ENCODE results near the gene DLGAP4. TPM values are rescaled to one million over a fixed set of nuclear protein-coding genes. Genes with fewer than 3 reads are reported as not detected.

The DLGAP4 gene
- total RNA-seq, 4 donors from 2014 or later: 18.8 to 46.7 (median 45.0) TPM

DNA sequence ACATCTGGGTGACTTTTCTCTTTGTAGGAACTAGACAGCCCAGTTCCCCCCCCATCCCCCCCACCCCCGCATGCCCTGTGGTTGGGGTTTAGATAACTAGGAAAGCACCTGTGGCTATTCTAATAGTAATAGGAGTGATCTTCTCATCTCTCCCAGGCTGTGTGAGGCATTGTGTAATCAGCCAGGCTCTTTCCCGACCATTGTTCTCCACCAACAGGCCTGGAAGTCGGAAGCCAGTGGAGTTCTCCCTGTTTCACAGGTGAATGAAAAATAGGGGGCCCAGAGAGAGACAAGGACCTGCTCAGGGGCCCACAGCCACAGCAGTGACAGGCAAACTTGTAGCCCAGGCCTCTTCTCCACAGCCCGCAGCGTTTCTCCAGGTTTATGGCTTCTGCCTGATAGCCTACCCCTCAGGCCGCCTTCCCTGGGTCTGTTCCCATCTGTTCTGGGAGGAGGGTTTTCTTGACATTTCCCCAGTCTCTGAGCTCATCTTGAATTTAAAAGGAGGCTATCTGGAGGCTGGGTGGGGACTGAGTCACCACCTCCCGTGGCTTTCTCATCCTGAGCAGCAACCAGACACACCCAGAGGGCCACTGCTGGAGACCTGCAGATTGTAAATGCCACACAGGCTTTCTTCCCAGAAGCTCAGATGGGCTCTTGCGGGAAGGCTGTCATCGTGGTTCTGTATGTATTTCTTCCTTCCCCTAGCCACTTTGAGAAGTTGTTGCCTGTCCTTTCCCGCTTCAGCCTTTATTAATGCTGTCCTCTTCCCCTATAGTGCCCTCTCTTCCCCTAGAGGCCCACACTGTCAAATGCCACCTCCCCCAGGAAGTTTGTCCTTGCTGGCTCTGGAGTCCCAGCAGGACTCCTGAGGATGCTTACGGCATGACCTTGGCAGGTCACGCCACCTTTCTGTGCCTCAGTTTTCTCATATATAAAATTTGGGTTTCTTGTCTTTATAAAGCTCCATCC is 159.3 kb downstream of the DLGAP4 start:
- peak; percentile 23 to 34 for TF ChIP-seq POLR2A (IDR thresholded peaks at IDR 0.05)
- TF ChIP-seq, protein P1, sequence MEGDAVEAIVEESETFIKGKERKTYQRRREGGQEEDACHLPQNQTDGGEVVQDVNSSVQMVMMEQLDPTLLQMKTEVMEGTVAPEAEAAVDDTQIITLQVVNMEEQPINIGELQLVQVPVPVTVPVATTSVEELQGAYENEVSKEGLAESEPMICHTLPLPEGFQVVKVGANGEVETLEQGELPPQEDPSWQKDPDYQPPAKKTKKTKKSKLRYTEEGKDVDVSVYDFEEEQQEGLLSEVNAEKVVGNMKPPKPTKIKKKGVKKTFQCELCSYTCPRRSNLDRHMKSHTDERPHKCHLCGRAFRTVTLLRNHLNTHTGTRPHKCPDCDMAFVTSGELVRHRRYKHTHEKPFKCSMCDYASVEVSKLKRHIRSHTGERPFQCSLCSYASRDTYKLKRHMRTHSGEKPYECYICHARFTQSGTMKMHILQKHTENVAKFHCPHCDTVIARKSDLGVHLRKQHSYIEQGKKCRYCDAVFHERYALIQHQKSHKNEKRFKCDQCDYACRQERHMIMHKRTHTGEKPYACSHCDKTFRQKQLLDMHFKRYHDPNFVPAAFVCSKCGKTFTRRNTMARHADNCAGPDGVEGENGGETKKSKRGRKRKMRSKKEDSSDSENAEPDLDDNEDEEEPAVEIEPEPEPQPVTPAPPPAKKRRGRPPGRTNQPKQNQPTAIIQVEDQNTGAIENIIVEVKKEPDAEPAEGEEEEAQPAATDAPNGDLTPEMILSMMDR (IDR thresholded peaks at IDR 0.05 in 4 of 5, conservative IDR thresholded peaks at IDR 0.05 in 1 of 5): no peak
- peak overlapping the region; percentile 99 to 100 (median 100) for H3K27ac ChIP-seq
- DNase-seq (peak; percentile 40 to 74), ATAC-seq (peak in 1 of 2 donors; percentile 10)
- H3K27me3 ChIP-seq: no peaks in the 10 kb centered on the region
- H3K4me3 ChIP-seq: peak overlapping the region in 2 of 4 donors; percentile 80 to 83
- intact Hi-C loops (cut with DNase I; ENCODE audit: low total_unique reads): loop anchor here (10.0 kb wide), 2 partner anchors 279 to 1059 kb away; partner anchors contain the start of genes BLCAP, NDRG3 and NNAT
- peaks cover 77 to 79% of the 10 kb centered on the region in 2 donors for H3K4me1 ChIP-seq
- in situ Hi-C loops (cut with MboI; ENCODE audit: low sequenced_read_pairs in 4 of 4): loop anchor here in 1 of 4 donors (10.0 kb wide), 1 partner anchor 139 kb away; the partner anchor contains the start of gene RAB5IF
- no peaks in the 10 kb centered on the region for H3K36me3 ChIP-seq
- H3K9me3 ChIP-seq: no peaks in the 10 kb centered on the region

DNA sequence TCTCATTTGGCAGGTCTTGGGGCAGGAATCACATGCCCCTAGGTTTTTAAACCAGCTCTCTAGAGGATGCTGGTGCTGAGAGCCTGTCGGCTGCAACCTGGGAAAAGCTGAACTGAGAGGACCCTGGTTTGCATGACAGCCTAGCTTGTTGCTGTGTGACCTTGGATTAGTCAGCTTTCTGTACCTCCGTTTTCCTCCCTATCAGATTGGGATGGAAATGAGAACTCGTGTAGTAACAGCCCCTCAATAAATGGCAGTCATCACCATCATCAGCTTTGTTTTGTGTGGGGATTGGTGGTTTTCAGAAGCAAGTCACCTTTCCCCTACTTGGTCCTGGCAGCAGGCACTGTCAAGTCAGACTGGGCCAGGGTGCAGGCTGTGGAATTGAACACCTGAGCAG is 159.9 kb downstream of the DLGAP4 start:
- DNase-seq: no peak
- Histone ChIP-seq H3K4me1 (peaks cover 79 to 82% of the 10 kb centered on the region in 2 donors), H3K9me3 (no peaks in the 10 kb centered on the region), H3K4me3 (no peak overlapping the region), H3K27me3 (no peaks in the 10 kb centered on the region), H3K27ac (peak overlapping the region; percentile 99 to 100 (median 100)), H3K36me3 (no peaks in the 10 kb centered on the region)
- TF ChIP-seq, protein P1 (IDR thresholded peaks at IDR 0.05 in 4 of 5, conservative IDR thresholded peaks at IDR 0.05 in 1 of 5): no peak
- in situ Hi-C loops (cut with MboI; ENCODE audit: low sequenced_read_pairs in 4 of 4) (loop anchor here in 1 of 4 donors (10.0 kb wide), 1 partner anchor 139 kb away; the partner anchor contains the start of gene RAB5IF), intact Hi-C loops (cut with DNase I; ENCODE audit: low total_unique reads) (loop anchor here (10.0 kb wide), 2 partner anchors 279 to 1059 kb away; partner anchors contain the start of genes BLCAP, NDRG3 and NNAT)
- no peak for ATAC-seq

DNA sequence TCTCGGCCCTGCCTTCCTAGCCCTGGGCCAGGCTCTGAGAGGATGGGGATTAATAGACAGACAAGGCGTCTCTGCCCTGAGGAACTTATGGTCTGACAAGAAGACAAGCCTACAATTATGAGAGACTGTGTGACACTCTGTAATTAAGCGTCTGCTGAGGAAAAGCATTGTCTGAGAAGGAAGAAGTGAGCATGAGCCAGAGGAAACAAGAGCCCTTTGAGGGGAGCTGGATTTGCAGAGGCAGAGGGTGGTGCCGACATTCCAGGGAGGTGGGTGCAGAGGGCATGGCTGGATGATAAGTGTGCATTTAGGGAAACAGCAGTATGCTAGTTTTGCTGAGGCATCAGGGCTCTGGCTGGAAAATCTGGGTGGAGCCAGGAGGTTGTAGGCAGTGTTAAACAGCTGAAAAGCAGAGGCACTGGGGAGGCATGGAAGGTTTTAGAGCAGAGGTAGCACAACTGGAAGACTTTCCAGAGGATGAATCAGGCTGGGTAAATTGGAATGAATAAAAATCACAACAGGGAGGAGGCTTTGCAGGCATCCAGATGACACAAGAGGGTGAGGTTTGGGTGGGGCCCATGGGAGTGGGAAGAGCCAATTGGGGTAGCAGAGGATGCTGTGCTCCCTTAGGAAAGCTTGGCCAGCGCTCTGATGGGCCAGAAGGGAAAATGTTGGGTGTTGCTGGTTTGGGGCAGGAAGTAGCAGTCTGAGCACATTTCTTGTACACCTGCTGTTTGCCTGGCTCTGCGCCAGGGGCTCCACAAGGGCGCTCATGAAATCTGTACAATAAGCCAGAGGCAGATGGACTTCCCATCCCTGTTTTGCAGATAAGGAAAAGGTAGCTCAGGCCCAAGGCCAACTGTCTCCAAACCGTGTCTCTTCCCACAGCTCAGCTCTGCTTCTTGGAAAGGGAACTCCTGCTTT is 161.2 kb downstream of the DLGAP4 start:
- Histone ChIP-seq H3K27ac (peak overlapping the region; percentile 99 to 100 (median 100)), H3K4me3 (no peak overlapping the region), H3K36me3 (no peaks in the 10 kb centered on the region), H3K4me1 (peaks cover 92 to 95% of the 10 kb centered on the region in 2 donors), H3K9me3 (no peaks in the 10 kb centered on the region), H3K27me3 (no peaks in the 10 kb centered on the region)
- no peak for ATAC-seq
- intact Hi-C loops (cut with DNase I; ENCODE audit: low total_unique reads) (loop anchor here (10.0 kb wide), 2 partner anchors 277 to 1057 kb away; partner anchors contain the start of genes BLCAP, NDRG3 and NNAT), in situ Hi-C loops (cut with MboI; ENCODE audit: low sequenced_read_pairs in 4 of 4) (loop anchor here in 1 of 4 donors (10.0 kb wide), 1 partner anchor 137 kb away; the partner anchor contains the start of gene RAB5IF)
- DNase-seq: peak in 1 of 2 donors; percentile 52
- no peak for TF ChIP-seq POLR2A (IDR thresholded peaks at IDR 0.05)
- TF ChIP-seq, protein P1 (IDR thresholded peaks at IDR 0.05 in 4 of 5, conservative IDR thresholded peaks at IDR 0.05 in 1 of 5): no peak

Measured in gastrocnemius medialis (tissue), 4 donors.